SKM-1 treated with dmso at 0.1 percent for 144 hours (cell line): ENCODE measurements around the gene TMEM131.
"Not testable (repeated sequence)": the region's sequence is repeated elsewhere in the genome, so short reads cannot be mapped to it uniquely, and the experiment has no call there.

Experiments
- DNase-seq: peaks from one replicate; lab custom pipeline; 2025; ENCODE audit not compliant: unreplicated experiment; lab: John Stamatoyannopoulos, UW

TMEM131 gene

DNA sequence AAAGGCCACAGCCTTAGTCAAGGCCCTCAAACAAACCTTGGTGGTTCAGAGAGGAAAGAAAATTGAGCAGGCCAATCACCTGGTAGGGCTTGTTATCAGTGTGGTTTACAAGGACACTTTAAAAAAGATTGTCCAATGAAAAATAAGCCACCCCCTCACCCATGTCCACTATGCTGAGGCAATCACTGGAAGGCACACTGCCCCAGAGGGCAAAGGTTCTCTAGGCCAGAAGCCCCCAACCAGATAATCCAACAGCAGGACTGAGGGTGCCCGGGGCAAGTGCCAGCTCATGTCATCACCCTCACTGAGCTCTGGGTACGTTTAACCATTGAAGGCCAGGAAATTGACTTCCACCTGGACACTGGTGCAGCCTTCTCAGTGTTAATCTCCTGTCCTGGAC lies 171.7 kb downstream of the TMEM131 start:
- not testable (repeated sequence) for DNase-seq

DNA sequence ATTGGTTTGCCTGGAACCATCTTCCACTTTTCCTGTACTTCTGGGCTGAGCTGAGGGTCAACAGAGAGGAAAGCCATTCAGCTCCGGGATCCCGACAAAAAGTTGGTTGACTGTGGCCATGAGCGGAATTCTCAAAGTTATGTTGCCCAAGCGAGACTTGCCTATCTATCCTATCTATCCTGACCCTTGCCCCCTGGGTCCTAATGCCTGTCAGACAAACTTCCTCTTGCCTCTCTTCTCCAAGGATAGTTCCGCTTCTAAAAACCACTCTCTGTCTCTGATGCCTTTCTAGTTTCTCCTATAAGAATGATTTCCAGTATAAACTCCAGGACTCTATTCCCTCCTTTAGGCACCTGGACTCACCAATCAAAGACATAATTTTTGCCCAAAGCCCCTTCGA lies 173.9 kb downstream of the TMEM131 start:
- DNase-seq, result not testable (repeated sequence)

DNA sequence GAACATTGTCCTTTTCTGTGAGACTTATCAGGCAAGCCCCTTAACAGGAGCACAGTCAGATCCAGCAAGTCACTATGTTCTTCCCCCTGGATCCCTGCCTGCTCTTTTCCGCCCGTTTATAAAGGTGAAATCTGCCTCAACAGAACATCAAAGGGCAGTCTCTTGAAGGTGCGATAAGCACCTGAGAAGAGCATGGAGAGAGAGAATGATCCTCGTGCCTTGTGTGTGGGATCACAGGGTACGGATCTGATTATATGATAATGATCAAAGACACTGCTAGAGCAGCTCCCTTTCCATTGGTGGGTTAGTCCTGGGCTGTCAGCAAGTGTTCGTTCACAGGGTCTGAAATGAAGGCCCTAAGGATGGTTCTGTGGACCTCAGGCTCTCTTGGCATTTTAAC lies 176.0 kb downstream of the TMEM131 start:
- DNase-seq, result no peak

DNA sequence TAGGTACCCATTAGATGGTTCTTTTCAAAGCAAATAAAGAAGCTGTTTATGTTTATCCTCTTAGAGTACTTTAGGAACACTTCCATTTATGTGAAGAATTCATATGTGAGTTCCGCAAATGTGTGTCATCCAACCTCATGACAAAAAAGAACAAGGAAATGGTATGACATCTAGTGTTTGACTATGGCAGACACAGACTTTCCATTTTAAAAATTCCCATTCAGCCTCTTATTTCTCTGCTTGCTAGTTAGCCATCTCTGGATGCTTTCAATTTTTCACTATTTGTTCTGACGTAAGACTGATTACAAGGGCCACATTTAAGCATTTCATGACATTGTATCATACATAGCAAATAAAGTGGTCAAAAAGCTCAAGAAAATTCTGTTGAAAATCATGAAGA lies 179.3 kb downstream of the TMEM131 start:
- DNase-seq, result no peak

DNA sequence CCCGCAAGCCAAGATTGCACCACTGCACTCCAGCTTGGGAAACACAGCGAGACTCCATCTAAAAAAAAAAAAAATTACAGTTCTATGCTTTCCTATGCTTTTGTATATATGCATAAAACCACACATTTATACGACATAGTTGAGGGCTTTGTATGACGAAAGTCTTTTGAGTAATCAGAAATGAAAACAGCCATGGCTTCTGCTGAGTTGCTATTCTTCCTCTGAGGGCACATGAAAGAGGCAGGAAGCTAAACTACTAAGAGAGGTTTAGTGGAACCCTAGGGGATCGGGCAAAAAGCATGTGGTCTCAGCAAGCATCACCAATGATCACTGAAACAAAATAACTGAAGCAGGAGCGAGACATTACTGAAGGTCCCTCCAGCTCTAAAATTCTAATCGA lies 182.8 kb downstream of the TMEM131 start:
- DNase-seq, result no peak

DNA sequence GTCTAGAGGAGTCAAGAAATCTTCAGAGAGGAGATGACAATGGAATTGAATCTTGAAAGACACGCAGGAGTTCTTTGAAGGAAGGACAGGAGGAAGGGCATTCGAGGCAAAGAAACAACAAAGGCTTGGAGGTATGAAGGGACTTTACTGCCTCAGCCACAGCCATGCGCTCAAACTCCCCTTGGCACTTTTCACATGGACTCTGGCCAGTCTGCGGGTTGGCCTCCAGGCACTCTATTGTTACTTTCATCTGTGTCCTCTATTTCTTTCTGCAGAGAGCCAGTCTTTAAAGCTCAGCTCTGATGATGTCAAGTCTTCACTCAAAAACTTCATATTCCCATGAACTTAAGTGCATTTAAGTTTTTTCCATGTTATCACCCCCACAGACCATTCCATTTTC lies 186.9 kb downstream of the TMEM131 start:
- DNase-seq, result no peak

DNA sequence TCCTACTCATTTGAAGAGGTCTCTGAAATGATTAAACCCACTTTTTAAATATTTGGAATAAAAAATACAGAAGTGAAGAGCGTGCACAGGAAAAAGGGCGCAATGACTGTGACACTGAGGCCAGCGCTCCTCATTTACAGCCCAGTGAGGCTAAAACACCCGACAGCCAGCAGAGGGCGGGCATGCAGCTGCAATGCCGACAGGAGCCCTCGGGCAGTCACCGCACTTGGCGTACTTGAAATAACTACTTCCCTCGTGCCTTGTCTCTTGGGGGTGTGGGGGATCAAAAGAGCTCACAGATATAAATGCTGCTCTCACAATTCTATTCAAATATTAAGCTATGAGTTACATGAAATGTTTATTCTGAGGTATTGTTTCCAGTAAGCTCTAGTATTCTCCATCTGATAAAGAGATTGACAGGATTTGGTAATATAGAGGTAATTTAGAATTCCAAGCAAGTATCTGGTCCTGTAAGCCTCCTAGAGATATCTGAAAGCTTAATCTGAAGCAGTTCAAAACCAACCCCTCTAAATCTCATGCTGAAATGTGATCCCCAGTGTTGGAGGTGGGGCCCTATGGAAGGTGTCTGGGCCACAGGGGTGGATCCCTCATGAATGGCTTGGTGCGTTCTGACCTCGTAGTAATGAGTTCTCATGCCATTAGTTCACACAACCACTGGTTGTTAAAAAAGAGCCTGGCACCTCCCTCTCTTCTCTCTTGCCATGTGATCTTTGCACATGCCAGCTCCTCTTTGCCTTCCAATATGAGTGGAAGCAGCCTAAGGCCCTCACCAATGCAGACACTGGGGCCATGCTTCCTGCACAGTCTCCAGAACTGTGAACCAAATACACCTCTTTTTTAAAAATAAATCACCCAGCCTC lies 188.8 kb downstream of the TMEM131 start:
- DNase-seq, result peak; percentile 68

DNA sequence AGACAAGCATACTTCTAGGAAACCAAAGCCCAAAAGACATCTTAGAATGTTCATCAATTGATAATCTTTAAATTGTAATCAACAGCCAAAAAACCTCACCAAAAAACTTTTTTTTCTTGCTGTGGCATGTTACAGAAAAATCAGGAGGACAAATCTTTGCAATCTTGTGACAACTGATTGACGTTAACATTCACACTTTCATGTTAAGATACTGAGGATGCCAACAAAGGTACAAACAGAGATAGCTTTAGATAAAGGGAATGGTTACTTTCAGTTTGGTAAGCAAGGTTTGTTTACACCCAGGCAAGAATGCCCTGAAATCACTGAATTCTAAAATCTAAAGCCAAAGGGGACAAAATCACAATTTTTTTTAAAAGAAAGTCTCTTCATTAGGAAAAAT lies 190.0 kb downstream of the TMEM131 start:
- DNase-seq, result no peak

DNA sequence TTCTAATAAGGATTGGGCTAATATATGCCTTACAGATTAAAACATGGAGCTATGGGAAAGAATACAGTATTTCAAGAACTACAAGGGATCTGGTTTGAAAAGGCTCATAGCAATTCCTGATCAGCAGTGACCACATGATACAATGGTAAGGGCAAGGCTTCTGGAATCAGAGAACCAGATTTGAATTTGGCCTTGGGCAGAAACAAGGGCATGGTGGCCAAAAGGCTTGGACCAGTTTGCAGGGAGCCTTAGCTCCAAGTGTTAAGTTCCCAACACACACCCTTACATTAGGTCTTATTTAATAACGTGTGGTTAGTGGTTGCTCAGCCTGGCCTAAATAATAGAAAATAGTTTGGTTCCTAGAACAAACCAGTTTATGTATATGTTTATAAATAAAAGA lies 194.7 kb downstream of the TMEM131 start:
- DNase-seq, result no peak

DNA sequence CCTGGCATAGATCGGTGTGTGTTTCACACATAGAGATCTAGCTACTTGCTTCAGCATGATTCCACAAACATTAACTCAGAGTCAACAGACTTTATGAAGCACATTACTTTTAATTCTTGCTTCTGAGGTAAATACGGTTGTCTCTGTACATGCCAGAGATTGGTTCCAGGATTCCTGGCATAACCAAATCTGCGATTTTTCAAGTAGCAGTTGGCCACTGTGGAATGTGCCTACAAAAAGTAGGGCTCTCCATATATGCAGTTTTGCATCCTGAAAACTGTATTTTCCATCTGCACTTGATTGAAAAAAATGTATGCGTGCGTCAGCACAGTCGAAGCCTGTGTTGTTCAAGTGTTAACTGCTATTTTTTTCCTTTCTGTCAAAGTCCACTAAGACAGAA lies 197.3 kb downstream of the TMEM131 start:
- DNase-seq, result no peak

DNA sequence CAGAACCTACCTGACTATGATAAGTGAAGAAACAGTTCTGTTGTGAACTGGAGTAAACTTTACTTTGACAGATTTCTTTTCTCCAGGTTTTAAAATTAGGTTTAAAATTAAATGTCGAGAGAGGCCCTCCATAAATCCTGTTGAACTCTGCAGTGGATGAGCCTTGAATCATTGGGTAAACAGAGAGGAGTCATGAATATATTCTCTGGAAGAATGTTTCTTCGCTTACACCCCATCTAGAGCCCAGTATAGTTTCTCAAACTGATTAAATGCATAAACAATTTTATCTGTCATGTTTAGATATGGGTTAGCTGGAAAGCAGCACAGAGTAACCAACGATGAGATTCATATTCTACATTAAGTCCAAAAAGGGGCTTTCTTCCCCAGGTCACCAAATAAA lies 198.4 kb downstream of the TMEM131 start:
- no peak for DNase-seq

DNA sequence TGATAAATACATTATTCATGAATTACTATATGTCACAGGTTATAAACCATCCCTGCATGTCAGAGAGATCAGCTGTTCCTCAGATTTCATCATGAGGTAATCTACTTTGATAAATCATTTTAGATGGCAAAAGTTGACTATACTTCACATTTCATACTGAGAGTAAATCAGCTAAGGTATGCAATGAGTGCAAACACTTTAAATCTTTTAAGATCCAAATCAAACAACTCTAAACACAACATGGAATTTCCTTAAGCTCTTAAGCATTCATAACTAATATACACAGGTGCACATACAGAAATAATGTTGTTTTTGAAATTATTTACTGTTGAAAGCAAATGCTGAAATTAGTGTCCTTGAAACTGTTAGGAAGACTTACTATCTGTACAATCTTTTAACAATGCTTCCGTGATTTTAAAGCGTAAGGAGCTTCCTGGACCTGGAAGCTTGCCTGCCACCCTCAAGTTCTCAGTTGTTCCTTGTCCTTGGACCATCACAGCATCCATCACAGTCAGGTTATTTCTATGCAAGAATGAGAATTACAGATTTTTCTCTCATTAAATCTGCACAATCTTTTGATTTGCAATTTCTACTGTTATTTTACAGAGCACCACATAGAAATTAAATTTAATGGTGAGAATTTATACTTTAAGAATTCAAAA lies 199.2 kb downstream of the TMEM131 start:
- no peak for DNase-seq

DNA sequence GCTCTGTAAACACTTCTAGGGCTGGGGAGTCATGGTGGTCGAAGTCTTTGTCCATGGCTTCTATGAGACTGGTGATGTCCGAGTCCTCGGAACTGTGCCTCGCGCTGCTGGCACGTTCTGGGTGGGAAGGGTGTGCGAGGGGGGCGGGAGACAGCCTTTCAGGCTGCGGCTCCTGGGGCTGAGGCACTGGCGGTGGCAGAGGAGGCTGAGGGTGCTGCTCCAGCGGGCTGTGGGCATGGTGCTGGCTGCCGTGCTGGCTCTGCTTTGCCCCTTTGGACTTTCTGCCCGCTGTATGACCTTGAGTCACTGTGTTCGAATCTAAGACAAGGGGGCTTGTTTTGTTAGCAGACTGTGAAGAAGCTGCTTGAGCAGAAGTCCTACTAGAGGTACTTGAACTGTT lies 203.3 kb downstream of the TMEM131 start:
- DNase-seq, result no peak

DNA sequence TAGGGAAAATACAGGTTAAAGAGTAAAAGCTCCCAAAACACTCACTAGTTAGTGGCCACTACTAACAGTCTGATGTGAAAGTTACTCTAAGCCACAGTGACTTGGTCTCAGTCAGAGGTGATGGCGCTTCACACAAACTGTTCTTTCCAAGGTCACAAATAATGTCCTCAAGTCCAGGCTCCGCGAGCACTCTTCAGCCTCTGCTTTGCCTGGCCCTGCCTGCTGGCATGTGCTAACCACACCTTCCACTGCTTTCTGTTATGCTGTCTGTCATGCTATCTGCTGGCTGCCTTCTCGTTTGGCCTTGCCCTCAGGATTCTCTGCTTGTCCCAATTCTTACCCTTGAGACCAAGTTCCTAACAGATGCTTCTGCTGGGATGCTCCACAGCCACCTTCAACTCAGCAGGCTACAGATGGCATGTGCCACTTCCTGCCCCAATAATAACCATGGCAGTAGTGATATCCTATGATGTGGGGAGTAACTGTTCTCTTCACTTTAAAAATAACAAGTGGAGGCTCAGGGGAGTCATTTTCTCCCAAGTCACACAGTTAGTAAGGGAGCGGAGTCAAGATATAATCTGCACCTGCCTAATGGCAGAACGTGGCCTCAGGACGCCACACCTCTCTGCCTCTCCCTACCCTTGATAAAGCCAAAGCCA lies 206.6 kb downstream of the TMEM131 start:
- no peak for DNase-seq

DNA sequence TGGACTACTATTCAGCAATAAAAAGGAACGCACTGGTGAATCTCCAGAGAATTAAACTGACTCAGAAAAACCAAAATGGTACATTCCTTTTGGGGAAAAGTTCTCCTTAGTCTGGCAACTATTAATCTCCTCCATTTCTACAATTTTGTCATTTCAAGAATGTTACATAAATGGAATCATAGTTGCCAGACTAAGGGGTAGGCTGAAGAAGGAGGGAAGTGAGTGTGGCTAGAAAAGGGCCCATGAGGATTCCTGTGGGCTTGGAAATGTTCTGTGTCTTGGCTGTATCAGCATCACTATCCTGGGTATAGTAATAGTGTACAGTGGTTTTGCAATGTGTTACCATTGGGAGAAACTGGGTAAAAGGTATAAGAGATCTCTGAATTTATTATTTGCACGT lies 209.9 kb downstream of the TMEM131 start:
- no peak for DNase-seq

DNA sequence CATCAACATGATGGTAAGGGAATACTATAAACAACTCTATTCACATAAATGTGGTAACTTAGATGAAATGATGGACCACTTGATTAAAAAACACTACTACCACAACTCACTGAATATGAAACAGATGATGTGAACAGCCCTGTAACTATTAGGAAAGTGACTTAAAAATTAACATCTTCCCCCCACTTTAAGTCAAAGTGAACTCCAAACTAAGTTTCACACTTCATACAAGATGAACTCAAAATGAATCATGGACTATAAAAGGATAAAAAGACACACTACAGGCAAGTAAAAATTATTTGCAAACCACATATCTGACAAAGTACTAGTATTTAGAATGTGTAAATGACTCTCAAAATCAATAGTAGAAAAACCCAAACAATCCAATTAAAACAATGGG lies 210.8 kb downstream of the TMEM131 start:
- DNase-seq, result no peak

DNA sequence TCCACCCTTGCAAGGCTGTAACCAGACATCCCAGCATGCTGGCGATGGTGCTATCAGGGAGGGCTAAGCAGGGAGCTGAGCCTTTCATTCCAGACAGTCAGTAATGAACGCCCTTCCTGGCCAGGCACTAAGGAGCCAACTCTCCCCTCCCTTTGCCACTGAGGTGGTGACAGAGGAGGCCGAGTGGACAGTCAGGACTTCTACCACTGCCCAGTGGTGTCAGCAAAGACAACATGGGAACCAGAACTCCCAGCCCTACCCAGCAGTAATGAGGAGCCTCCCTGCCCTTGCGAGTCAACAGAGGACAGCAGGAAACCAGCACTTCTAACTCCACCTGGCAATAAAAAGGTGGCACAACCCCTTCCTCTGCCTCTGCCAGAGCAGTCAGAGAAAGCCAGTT lies 213.8 kb downstream of the TMEM131 start:
- DNase-seq, result no peak

DNA sequence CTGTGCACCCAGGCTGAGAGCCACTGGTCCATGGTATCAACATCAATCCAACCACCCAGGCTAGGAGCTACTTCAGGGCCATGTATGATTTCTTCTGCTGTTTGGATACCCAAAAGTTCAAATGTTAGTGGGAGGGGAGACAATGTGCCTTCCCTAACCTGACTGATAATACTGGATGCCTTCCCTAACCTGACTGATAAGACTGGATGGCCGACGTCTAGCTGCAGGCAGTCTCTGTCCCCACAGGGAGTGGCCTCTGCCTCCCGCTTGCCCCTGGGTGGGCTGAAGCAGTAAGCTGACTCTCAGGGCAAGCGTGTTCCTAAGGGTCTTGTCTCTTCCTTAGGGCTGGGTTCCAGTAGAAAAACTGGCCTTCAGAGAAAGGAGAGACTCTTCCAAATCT lies 216.6 kb downstream of the TMEM131 start:
- no peak for DNase-seq

DNA sequence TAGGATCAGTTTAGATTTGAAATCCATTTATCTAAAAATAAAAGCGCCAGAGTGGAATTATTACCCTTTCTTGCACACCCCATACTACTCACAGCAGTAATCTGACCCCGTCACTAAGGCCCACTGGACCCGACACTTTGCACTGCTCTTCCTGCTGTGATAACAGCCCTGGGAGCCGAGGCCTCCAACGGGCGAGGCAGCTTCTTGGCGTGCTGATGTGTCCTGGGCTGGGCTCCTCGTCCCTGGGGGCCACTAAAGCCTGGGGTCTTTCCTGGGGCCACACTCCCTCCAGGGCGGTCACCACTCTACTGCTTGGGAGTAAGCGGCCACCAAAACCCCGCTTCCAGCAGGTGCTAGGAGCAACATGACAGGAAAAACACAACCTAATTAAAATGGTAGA lies 220.7 kb downstream of the TMEM131 start:
- DNase-seq, result no peak

DNA sequence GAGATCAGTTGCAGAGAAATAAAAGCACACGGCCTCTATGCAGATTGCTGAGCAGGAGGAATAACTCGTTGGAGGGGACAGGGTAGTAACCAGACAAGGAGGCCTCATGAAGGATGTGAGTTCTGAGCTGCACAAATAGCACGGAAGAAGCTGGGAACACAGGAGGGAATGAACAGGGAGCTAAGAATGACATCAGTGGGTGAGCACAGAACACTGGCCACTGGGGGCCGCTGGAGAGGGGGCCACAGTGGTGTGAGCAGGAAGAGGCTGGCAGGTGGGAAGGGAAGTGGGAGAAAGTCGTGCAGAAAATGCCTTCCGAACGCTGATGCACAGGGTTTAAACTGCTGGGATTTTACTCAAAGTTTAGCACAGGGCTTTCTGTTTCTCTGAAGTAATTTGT lies 221.3 kb downstream of the TMEM131 start:
- DNase-seq, result peak; percentile 1

DNA sequence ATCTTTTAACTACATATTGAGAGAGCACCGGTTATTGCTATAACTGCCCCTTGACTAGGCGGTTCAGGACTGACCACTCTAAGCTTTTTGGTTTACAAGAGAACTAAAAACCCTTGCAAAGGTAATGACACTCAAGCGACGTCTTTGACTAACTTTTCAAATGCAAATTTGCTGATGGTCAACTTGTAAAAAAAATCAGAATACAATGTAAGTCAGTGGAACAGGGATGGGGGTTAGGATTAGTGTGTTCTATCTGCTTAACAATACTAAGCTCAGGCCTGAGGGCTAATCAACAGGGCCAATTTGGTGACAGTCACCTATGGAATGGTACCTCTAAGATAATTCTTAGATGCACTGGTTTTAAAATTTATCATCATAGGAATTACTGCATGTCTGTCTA lies 225.3 kb downstream of the TMEM131 start:
- no peak for DNase-seq

DNA sequence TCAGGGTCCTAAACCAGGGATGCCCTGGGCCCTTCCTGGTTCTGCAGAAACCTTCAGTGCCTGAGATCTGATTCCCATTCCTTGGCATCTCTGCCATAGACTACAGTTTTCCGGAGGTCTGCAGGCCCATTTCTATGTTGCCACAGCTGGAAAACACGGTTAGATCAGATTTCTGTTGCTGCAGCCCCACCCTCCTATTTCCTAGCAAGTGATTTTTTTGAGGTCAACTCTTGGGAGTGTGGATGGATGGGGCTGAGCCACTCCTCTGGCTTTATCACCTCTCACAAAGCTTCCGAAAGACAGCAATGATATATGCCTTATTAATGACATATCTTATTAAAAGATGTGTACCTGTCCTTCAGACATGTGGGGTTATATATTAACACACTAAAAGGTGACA lies 226.0 kb downstream of the TMEM131 start:
- DNase-seq, result no peak
